IMR-90 (cell line): ENCODE measurements around the gene FLRT1. TPM values are rescaled to one million over a fixed set of nuclear protein-coding genes. Genes with fewer than 3 reads are reported as not detected.

ENCODE experiments used
- ATAC-seq: fragments of 200-7000 bp; cut with Tn5 transposase; 2 replicates; pipeline ENCODE4 v1.9.1; 2020; ENCODE audit warnings: low read depth, mild to moderate bottlenecking, moderate library complexity
- BruUV-seq: library from RNA; stranded (reverse); fragments of 400-500 nt; replicated peaks from 2 replicates; lab custom pipeline; 2021; lab: Mats Ljungman, UMichigan
- CTCF ChIA-PET: fragments of 300-600 bp; formaldehyde crosslinking; extraction: SDS; loops from one replicate; lab custom pipeline; 2021; ENCODE audit warnings: antibody characterized with exemption; lab: Yijun Ruan, JAX
- POLR2A ChIA-PET: fragments of 300-600 bp; sonication (Branson Sonifier 250); formaldehyde crosslinking; loops from one replicate; lab custom pipeline; 2022; ENCODE audit warnings: antibody characterized with exemption; ENCODE audit not compliant: unreplicated experiment; lab: Charles Lee
- DNase-seq: peaks from one replicate; pipeline ENCODE4 v3.0.0; 2013
- H2AFZ ChIP-seq: replicated peaks from 2 replicates; pipeline ENCODE3; 2013; ENCODE audit warnings: low read length, mild to moderate bottlenecking; ENCODE audit not compliant: poor library complexity
- H2AK5ac ChIP-seq: 2 replicates; pipeline ENCODE4 v1.6.1; 2013; ENCODE audit warnings: low read depth, low read length, inconsistent platforms
- H2AK9ac ChIP-seq: replicated peaks from 2 replicates; pipeline ENCODE3; 2013; ENCODE audit warnings: mild to moderate bottlenecking, low read depth, low read length, moderate library complexity; ENCODE audit not compliant: poor library complexity
- H2BK120ac ChIP-seq: 2 replicates; pipeline ENCODE4 v1.6.1; 2013; ENCODE audit warnings: low read depth, low read length, inconsistent platforms
- H2BK15ac ChIP-seq: 3 replicates; pipeline ENCODE4 v1.6.1; 2013; ENCODE audit warnings: low read depth, low read length, inconsistent platforms
- H2BK20ac ChIP-seq: 2 replicates; pipeline ENCODE4 v1.6.1; 2013; ENCODE audit warnings: low read depth, mild to moderate bottlenecking, inconsistent platforms, low read length, moderate library complexity
- H2BK5ac ChIP-seq: 2 replicates; pipeline ENCODE4 v1.6.1; 2013; ENCODE audit warnings: mild to moderate bottlenecking, low read depth, low read length, inconsistent platforms; ENCODE audit not compliant: poor library complexity, severe bottlenecking
- H3K14ac ChIP-seq: replicated peaks from 2 replicates; pipeline ENCODE4 v1.6.1; 2013; ENCODE audit warnings: low read depth, low read length, inconsistent platforms
- H3K18ac ChIP-seq: 2 replicates; pipeline ENCODE4 v1.6.1; 2013; ENCODE audit warnings: low read depth, low read length, control low read depth
- H3K23ac ChIP-seq: 2 replicates; pipeline ENCODE4 v1.6.1; 2013; ENCODE audit warnings: low read depth, low read length, inconsistent platforms
- H3K27ac ChIP-seq: 2 replicates; pipeline ENCODE4 v1.5.1; 2013; ENCODE audit warnings: mild to moderate bottlenecking, control low read depth, low read length; ENCODE audit not compliant: insufficient read depth
- H3K27me3 ChIP-seq: 2 replicates; pipeline ENCODE4 v1.6.1; 2013; ENCODE audit warnings: low read length; ENCODE audit not compliant: control insufficient read depth, insufficient read depth
- H3K36me3 ChIP-seq: 2 replicates; pipeline ENCODE4 v1.6.1; 2013; ENCODE audit warnings: low read length, mixed read lengths; ENCODE audit not compliant: control insufficient read depth, insufficient read depth
- H3K4ac ChIP-seq: 2 replicates; pipeline ENCODE4 v1.6.1; 2013; ENCODE audit warnings: low read depth, low read length, inconsistent platforms
- H3K4me1 ChIP-seq: 2 replicates; pipeline ENCODE4 v1.6.1; 2013; ENCODE audit warnings: low read length, mixed read lengths; ENCODE audit not compliant: control insufficient read depth, insufficient read depth
- H3K4me2 ChIP-seq: 2 replicates; pipeline ENCODE4 v1.6.1; 2013; ENCODE audit warnings: low read depth, mild to moderate bottlenecking, control low read depth, low read length, moderate library complexity
- H3K4me3 ChIP-seq: 2 replicates; pipeline ENCODE4 v1.5.1; 2013; ENCODE audit warnings: low read depth, mild to moderate bottlenecking, control low read depth, low read length, moderate library complexity; ENCODE audit not compliant: insufficient read depth
- H3K56ac ChIP-seq: 2 replicates; pipeline ENCODE4 v1.6.1; 2013; ENCODE audit warnings: low read length, inconsistent platforms; ENCODE audit not compliant: insufficient read depth; ENCODE audit errors: extremely low read depth
- H3K79me1 ChIP-seq, 2 experiments: 2 replicates each; pipeline ENCODE4 v1.6.1; 2013; ENCODE audit warnings: low read length in 2 of 2, inconsistent platforms in 1 of 2, low read depth in 1 of 2
- H3K9ac ChIP-seq: 2 replicates; pipeline ENCODE4 v1.6.1; 2013; ENCODE audit warnings: low read depth, low read length, control low read depth
- H3K9me1 ChIP-seq: 2 replicates; pipeline ENCODE4 v1.6.1; 2013; ENCODE audit warnings: low read length, inconsistent platforms; ENCODE audit not compliant: insufficient read depth
- H3K9me3 ChIP-seq: 2 replicates; pipeline ENCODE4 v1.6.1; 2013; ENCODE audit warnings: low read length; ENCODE audit not compliant: control insufficient read depth, insufficient read depth
- H4K20me1 ChIP-seq: 2 replicates; pipeline ENCODE4 v1.6.1; 2013; ENCODE audit warnings: low read length, inconsistent platforms; ENCODE audit not compliant: insufficient read depth
- H4K5ac ChIP-seq: 2 replicates; pipeline ENCODE4 v1.6.1; 2013; ENCODE audit warnings: mild to moderate bottlenecking, low read depth, low read length, control low read depth
- H4K8ac ChIP-seq, 2 experiments: 2 replicates each; pipeline ENCODE4 v1.6.1; 2013; ENCODE audit warnings: low read depth in 2 of 2, low read length in 2 of 2, control low read depth in 1 of 2, inconsistent platforms in 1 of 2
- H4K91ac ChIP-seq: 2 replicates; pipeline ENCODE4 v1.6.1; 2013; ENCODE audit warnings: low read depth, low read length, inconsistent platforms; ENCODE audit not compliant: insufficient read depth
- BHLHE40 ChIP-seq: fragments of 150-350 bp; IDR thresholded peaks from 2 replicates; pipeline ENCODE4 v1.6.1; 2016; ENCODE audit warnings: mild to moderate bottlenecking, low read depth, low read length
- CEBPB ChIP-seq: IDR thresholded peaks from 2 replicates; pipeline ENCODE4 v1.6.1; 2012; ENCODE audit warnings: low read depth, low read length, improper control_type of control experiment
- CHD1 ChIP-seq: IDR thresholded peaks from 2 replicates; pipeline ENCODE4 v1.6.1; 2012; ENCODE audit warnings: low read depth, low read length, improper control_type of control experiment
- CTCF ChIP-seq: conservative IDR thresholded peaks from 2 replicates; pipeline ENCODE4 v1.5.1; 2012; ENCODE audit warnings: mild to moderate bottlenecking, low read depth, low read length, improper control_type of control experiment
- ELK1 ChIP-seq: fragments of 150-350 bp; IDR thresholded peaks from 2 replicates; pipeline ENCODE4 v1.6.1; 2016; ENCODE audit warnings: low read depth, mild to moderate bottlenecking, low read length, moderate library complexity, borderline replicate concordance
- FOS ChIP-seq: fragments of 150-350 bp; IDR thresholded peaks from 2 replicates; pipeline ENCODE4 v1.6.1; 2016; ENCODE audit warnings: low read depth, low read length
- MAFK ChIP-seq: IDR thresholded peaks from 2 replicates; pipeline ENCODE4 v1.6.1; 2012; ENCODE audit warnings: low read depth, low read length, improper control_type of control experiment
- MAZ ChIP-seq: IDR thresholded peaks from 2 replicates; pipeline ENCODE4 v1.6.1; 2012; ENCODE audit warnings: low read depth, mild to moderate bottlenecking, low read length, improper control_type of control experiment, moderate library complexity, borderline replicate concordance
- MXI1 ChIP-seq: IDR thresholded peaks from 2 replicates; pipeline ENCODE4 v1.6.1; 2012; ENCODE audit warnings: low read depth, mild to moderate bottlenecking, low read length, moderate library complexity, borderline replicate concordance
- NFE2L2 ChIP-seq: fragments of 150-350 bp; IDR thresholded peaks from 2 replicates; pipeline ENCODE4 v1.6.1; 2016; ENCODE audit warnings: low read depth, mild to moderate bottlenecking, low read length
- POLR2A ChIP-seq: IDR thresholded peaks from 2 replicates; pipeline ENCODE4 v1.6.1; 2012; ENCODE audit warnings: mild to moderate bottlenecking, low read depth, low read length
- RAD21 ChIP-seq: IDR thresholded peaks from 2 replicates; pipeline ENCODE4 v1.6.1; 2012; ENCODE audit warnings: low read length, improper control_type of control experiment
- RCOR1 ChIP-seq: IDR thresholded peaks from 2 replicates; pipeline ENCODE4 v1.6.1; 2012; ENCODE audit warnings: mild to moderate bottlenecking, low read length, improper control_type of control experiment; ENCODE audit not compliant: insufficient replicate concordance
- RFX5 ChIP-seq: IDR thresholded peaks from 2 replicates; pipeline ENCODE4 v1.8.0; 2012; ENCODE audit warnings: low read depth, mild to moderate bottlenecking, low read length, moderate library complexity
- SMC3 ChIP-seq: fragments of 150-350 bp; IDR thresholded peaks from 2 replicates; pipeline ENCODE4 v1.6.1; 2016; ENCODE audit warnings: low read depth, mild to moderate bottlenecking, antibody characterized with exemption, low read length, moderate library complexity
- USF2 ChIP-seq: fragments of 150-350 bp; IDR thresholded peaks from 2 replicates; pipeline ENCODE4 v1.6.1; 2017; ENCODE audit warnings: mild to moderate bottlenecking, antibody characterized with exemption, low read length, low read depth
- WGBS, 2 experiments: methylation state at CpG; one replicate each; pipeline versions ENCODE4 v1.1.5 to v1.1.7; 2013; ENCODE audit warnings: missing lambda C conversion rate in 2 of 2; ENCODE audit not compliant: insufficient read length in 1 of 2; ENCODE audit errors: extremely low coverage in 2 of 2; 5-methylcytosine and 5-hydroxymethylcytosine counted together
- dilution Hi-C: fragments of 300-500 bp; cut with HindIII; formaldehyde crosslinking; loops from one replicate; pipeline ENCODE4 v1.14.3; 2018; ENCODE audit warnings: low sequenced_read_pairs; ENCODE audit not compliant: unreplicated experiment
- in situ Hi-C: fragments of 300-500 bp; cut with MboI; formaldehyde crosslinking; loops from 3 replicates; pipeline ENCODE4 v1.14.3; 2019; ENCODE audit warnings: low sequenced_read_pairs, inconsistent platforms, mixed read lengths
- intact Hi-C: fragments of 100-400 bp; cut with micrococcal nuclease; formaldehyde crosslinking; loops from 2 replicates; pipeline ENCODE4 v1.10.0; 2022
- polyA plus RNA-seq, 3 experiments: library from polyadenylated mRNA; depleted of rRNA; stranded (reverse); fragments of >200 nt; gene quantifications; 2 replicates each; pipeline ENCODE4 v1.2.3, GENCODE V29; 2012; ENCODE audit warnings: low replicate concordance in 1 of 3
- total RNA-seq: library from RNA; depleted of rRNA; stranded (reverse); fragments of >200 nt; gene quantifications from 2 replicates; pipeline ENCODE4 v1.2.3, GENCODE V29; 2012

FLRT1 gene
- total and polyA plus RNA-seq, 2 of the 4 experiments (the other 2 are of a cell fraction) = under 0.01 to 0.07 TPM

- DNase-seq = no peak
- Histone ChIP-seq H4K20me1 (peaks cover 5% of the 10 kb centered on the region; the same call in 1 of the 2 replicates), H3K9me3 (no peaks in the 10 kb centered on the region), H3K4me1 (peaks cover 8% of the 10 kb centered on the region; the same call in 1 of the 2 replicates), H3K27ac (no peak overlapping the region), H3K36me3 (no peaks in the 10 kb centered on the region), H2BK5ac (no peak overlapping the region), H2BK15ac (no peak overlapping the region), H3K27me3 (peaks cover 12% of the 10 kb centered on the region), H3K9me1 (peaks cover 3% of the 10 kb centered on the region; the same call in 1 of the 2 replicates), H2BK20ac (no peak overlapping the region), H2BK120ac (no peak overlapping the region), H3K4ac (no peak overlapping the region; the same call in 1 of the 2 replicates), H3K79me1 (no peaks in the 10 kb centered on the region), H3K18ac (no peak overlapping the region), H2AFZ (no peak overlapping the region), H2AK5ac (peak overlapping the region; percentile 80; the same call in 1 of the 2 replicates), H3K23ac (peak overlapping the region; percentile 47; the same call in 1 of the 2 replicates), H3K14ac (no peak overlapping the region), H3K56ac (no peak overlapping the region), H4K8ac (no peak overlapping the region), H4K91ac (no peak overlapping the region), H3K4me2 (peak overlapping the region; percentile 74), H3K4me3 (0 out of 2 replicates have a peak overlapping the region, but pooled peaks have one; percentile 16), H4K5ac (no peak overlapping the region), H2AK9ac (no peak overlapping the region), H3K9ac (no peak overlapping the region)
- dilution Hi-C loops (no loop called here), in situ Hi-C loops (no loop called here), intact Hi-C loops (no loop called here)
- WGBS, 2 experiments = 26% methylated on average over 8 of the region's 17 CpGs; no CpG with 5 or more reads in 1 of the 2 experiments
- ATAC-seq = no peak
- no TSS peak for BruUV-seq
- TF ChIP-seq MXI1 (no peak), MAZ (no peak), BHLHE40 (no peak), CEBPB (no peak), CTCF (no peak), FOS (no peak), MAFK (no peak), SMC3 (no peak), RFX5 (no peak), RAD21 (no peak), RCOR1 (no peak), POLR2A (no peak), NFE2L2 (no peak), CHD1 (no peak), USF2 (no peak), ELK1 (no peak)
- ChIA-PET CTCF (no interaction called here), POLR2A (interaction anchor here (0.5 kb wide), 1 partner anchor 16 kb away, joined by 4 read pairs; no protein-coding TSS in a partner anchor)
Measured at GRCh38 chr11:64035081-64035524, 628 bp upstream of the FLRT1 start.
